ENCODE data around the gene LPIN3. TPM values are rescaled to one million over a fixed set of nuclear protein-coding genes. Genes with fewer than 3 reads are reported as not detected.

The LPIN3 gene
- total and polyA plus RNA-seq, 2 donors = 1.6 to 11.0 TPM

DNA sequence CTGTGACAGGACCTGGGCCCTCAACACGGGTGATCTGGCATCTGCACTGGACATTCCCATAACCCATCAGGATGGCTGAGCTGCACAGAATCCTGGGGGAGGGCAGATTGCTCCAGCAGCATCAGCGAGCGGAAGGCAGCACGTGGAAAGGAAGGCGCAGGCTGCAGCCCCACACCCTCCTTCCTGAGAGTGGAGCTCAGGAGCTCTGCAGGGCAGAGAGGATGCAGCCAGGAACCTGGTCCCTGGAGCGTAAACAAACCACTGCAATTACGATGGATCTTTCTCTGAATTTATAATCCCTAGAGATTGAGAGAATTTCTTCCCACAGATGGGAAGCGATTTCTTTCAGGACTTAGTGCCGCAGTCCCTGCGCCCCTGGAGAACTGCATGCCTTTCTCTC is 65.7 kb downstream of the LPIN3 start:
- H3K4me1 ChIP-seq (ENCODE audit: control insufficient read depth in 2 of 2, insufficient read depth in 2 of 2, low read length in 2 of 2) = peaks cover 0 to 5% of the 10 kb centered on the region in 2 donors
- H3K27ac ChIP-seq (ENCODE audit: low read depth in 1 of 2, low read length in 1 of 2) = no peak overlapping the region
- no peaks in the 10 kb centered on the region for H3K9me3 ChIP-seq (ENCODE audit: control insufficient read depth in 2 of 2, insufficient read depth in 1 of 2, low read length in 1 of 2)
- H3K4me3 ChIP-seq (ENCODE audit: low read length in 2 of 2) = no peak overlapping the region
- no peak for DNase-seq (ENCODE audit: low read depth in 6 of 9, low spot score in 9 of 9)
- H3K27me3 ChIP-seq (ENCODE audit: control insufficient read depth in 2 of 2, insufficient read depth in 1 of 2, low read length in 1 of 2) = no peaks in the 10 kb centered on the region
- WGBS = 98% methylated on average over 10 of the region's 10 CpGs
- H3K36me3 ChIP-seq (ENCODE audit: control insufficient read depth in 2 of 2, insufficient read depth in 2 of 2, low read length in 1 of 2) = peaks cover 60 to 64% of the 10 kb centered on the region in 2 donors

DNA sequence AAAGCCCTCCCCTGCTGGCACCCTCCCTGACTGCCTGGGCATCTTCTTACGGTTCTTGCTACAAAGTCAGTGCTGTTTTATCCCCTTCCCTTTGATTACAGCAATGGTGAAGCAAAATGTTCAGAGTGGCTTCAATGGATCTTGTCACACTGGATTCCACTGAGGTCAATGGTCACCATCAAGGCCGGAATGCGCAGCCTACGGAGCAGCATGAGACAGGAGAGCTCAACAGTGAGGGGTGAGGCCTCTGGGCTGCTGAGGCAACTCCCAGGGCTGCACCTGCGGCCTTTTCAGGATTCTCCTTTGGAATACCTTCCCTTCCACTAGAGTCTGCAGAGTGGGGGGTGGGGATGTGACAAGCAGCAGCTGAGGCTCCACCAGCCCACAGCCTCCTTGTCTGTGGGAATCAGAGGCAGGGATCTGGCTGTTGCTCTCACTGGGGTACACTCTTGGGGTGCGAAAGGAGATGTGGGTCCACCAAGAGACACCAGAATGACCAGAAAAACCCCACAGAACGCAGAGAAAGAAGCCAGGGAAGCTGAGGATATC is 66.3 kb downstream of the LPIN3 start:
- Histone ChIP-seq H3K4me3 (ENCODE audit: low read length in 2 of 2) (no peak overlapping the region), H3K36me3 (ENCODE audit: control insufficient read depth in 2 of 2, insufficient read depth in 2 of 2, low read length in 1 of 2) (peaks cover 63 to 70% of the 10 kb centered on the region in 2 donors), H3K27me3 (ENCODE audit: control insufficient read depth in 2 of 2, insufficient read depth in 1 of 2, low read length in 1 of 2) (no peaks in the 10 kb centered on the region), H3K27ac (ENCODE audit: low read depth in 1 of 2, low read length in 1 of 2) (no peak overlapping the region), H3K4me1 (ENCODE audit: control insufficient read depth in 2 of 2, insufficient read depth in 2 of 2, low read length in 2 of 2) (peaks cover 0 to 5% of the 10 kb centered on the region in 2 donors), H3K9me3 (ENCODE audit: control insufficient read depth in 2 of 2, insufficient read depth in 1 of 2, low read length in 1 of 2) (no peaks in the 10 kb centered on the region)
- no peak for DNase-seq (ENCODE audit: low read depth in 6 of 9, low spot score in 9 of 9)
- WGBS = 96% methylated on average over 7 of the region's 7 CpGs

DNA sequence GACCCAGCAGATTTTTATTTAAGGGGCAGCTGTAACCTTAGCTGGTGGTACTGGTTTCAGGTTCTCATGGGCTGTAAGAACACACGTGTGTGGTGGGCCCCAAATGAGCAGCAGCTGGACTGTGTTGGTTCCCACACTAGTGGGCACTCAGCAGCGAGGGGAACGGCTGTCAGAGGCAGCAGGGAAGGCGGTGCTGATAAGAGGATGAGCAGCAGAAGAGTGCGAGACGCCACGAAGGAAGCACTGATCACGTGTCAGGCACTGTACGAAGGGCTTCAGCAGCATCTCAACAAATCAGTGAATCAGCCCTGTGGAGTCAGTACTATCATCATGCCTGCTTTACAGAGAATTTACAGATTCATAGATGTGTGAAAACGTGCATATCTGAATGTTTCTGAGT is 67.0 kb downstream of the LPIN3 start:
- peak in 2 of 9 donors; percentile 4 to 18 for DNase-seq (ENCODE audit: low read depth in 6 of 9, low spot score in 9 of 9)
- Histone ChIP-seq H3K27ac (ENCODE audit: low read depth in 1 of 2, low read length in 1 of 2) (no peak overlapping the region), H3K9me3 (ENCODE audit: control insufficient read depth in 2 of 2, insufficient read depth in 1 of 2, low read length in 1 of 2) (no peaks in the 10 kb centered on the region), H3K4me1 (ENCODE audit: control insufficient read depth in 2 of 2, insufficient read depth in 2 of 2, low read length in 2 of 2) (peaks cover 0 to 5% of the 10 kb centered on the region in 2 donors), H3K27me3 (ENCODE audit: control insufficient read depth in 2 of 2, insufficient read depth in 1 of 2, low read length in 1 of 2) (no peaks in the 10 kb centered on the region), H3K36me3 (ENCODE audit: control insufficient read depth in 2 of 2, insufficient read depth in 2 of 2, low read length in 1 of 2) (peaks cover 69 to 76% of the 10 kb centered on the region in 2 donors), H3K4me3 (ENCODE audit: low read length in 2 of 2) (no peak overlapping the region)
- WGBS = 55% methylated on average over 10 of the region's 10 CpGs

DNA sequence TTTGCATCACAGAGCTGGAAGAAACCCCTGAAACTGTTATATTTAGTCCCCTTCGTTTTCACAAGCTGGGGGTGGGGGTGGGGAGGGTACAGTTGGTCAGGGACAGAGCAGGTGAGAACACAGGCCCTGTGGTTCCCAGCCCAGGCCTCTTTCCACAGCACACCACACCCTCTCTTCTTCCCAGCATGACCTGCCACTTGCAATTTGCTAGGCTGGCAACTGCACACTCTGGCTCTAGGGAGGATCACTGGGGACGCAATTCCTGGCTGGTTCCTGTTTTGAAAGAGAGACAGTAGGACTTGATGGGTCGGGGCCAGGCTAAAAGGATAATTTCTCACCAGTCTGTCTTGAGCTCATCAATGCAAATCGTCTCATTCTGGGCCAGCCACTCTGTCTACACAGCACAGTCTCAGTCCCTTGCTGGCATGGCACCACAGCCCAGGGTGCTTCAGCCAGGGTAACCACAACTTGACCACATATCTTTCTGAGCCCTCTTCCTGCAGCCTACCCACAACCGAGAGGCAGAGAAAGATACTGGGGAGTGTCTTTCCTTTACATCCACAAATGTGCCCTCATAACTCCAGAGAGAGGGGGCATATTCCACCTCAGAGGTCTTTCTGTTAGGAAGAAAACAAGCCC is 67.7 kb downstream of the LPIN3 start:
- H3K4me1 ChIP-seq (ENCODE audit: control insufficient read depth in 2 of 2, insufficient read depth in 2 of 2, low read length in 2 of 2) = peaks cover 0 to 5% of the 10 kb centered on the region in 2 donors
- H3K27me3 ChIP-seq (ENCODE audit: control insufficient read depth in 2 of 2, insufficient read depth in 1 of 2, low read length in 1 of 2) = no peaks in the 10 kb centered on the region
- peaks cover 74 to 83% of the 10 kb centered on the region in 2 donors for H3K36me3 ChIP-seq (ENCODE audit: control insufficient read depth in 2 of 2, insufficient read depth in 2 of 2, low read length in 1 of 2)
- WGBS = 43% methylated on average over 5 of the region's 5 CpGs
- no peaks in the 10 kb centered on the region for H3K9me3 ChIP-seq (ENCODE audit: control insufficient read depth in 2 of 2, insufficient read depth in 1 of 2, low read length in 1 of 2)
- no peak overlapping the region for H3K27ac ChIP-seq (ENCODE audit: low read depth in 1 of 2, low read length in 1 of 2)
- DNase-seq (ENCODE audit: low read depth in 6 of 9, low spot score in 9 of 9) = no peak
- H3K4me3 ChIP-seq (ENCODE audit: low read length in 2 of 2) = no peak overlapping the region

DNA sequence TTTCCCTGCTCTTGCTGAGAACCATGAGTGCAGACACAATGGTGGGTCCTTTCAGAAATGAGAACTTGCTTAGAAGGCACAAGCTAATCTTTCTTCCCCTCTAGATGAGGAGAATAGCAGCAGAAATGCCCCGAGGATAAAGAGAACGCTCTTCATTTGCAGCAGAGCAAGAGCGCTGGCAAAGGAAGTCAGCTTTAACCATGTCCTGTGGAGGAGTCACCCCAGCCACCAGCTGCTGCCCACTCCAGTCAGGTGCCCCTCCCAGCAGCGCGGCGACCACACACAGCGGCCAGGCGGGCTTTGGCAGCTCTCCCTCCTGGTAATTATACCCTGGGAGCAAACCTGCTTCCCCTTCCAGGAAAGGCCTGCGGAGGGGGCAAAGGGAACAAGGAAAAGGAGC is 68.4 kb downstream of the LPIN3 start:
- no peak for DNase-seq (ENCODE audit: low read depth in 6 of 9, low spot score in 9 of 9)
- H3K4me1 ChIP-seq (ENCODE audit: control insufficient read depth in 2 of 2, insufficient read depth in 2 of 2, low read length in 2 of 2) = peaks cover 0 to 5% of the 10 kb centered on the region in 2 donors
- 33% methylated on average over 9 of the region's 9 CpGs for WGBS
- no peaks in the 10 kb centered on the region for H3K9me3 ChIP-seq (ENCODE audit: control insufficient read depth in 2 of 2, insufficient read depth in 1 of 2, low read length in 1 of 2)
- no peak overlapping the region for H3K4me3 ChIP-seq (ENCODE audit: low read length in 2 of 2)
- H3K27me3 ChIP-seq (ENCODE audit: control insufficient read depth in 2 of 2, insufficient read depth in 1 of 2, low read length in 1 of 2) = no peaks in the 10 kb centered on the region
- H3K36me3 ChIP-seq (ENCODE audit: control insufficient read depth in 2 of 2, insufficient read depth in 2 of 2, low read length in 1 of 2) = peaks cover 79 to 89% of the 10 kb centered on the region in 2 donors
- H3K27ac ChIP-seq (ENCODE audit: low read depth in 1 of 2, low read length in 1 of 2) = no peak overlapping the region

Other genes starting within 250 kb of the LPIN3 start
- 103 TPM for gene PLCG1, start 203.3 kb upstream of the LPIN3 start, total RNA-seq
- gene PLCG1, start 203.3 kb upstream of the LPIN3 start, polyA plus RNA-seq = 126 TPM
- gene ZHX3, start 23.1 kb upstream of the LPIN3 start, total RNA-seq = 4.2 TPM
- gene ZHX3, start 23.1 kb upstream of the LPIN3 start, polyA plus RNA-seq = 4.1 TPM
- 1.5 TPM for gene EMILIN3, start 26.0 kb downstream of the LPIN3 start, total RNA-seq
- gene EMILIN3, start 26.0 kb downstream of the LPIN3 start, polyA plus RNA-seq = 0.37 TPM